ENCODE results near the gene TMEM217. TPM values are rescaled to one million over a fixed set of nuclear protein-coding genes. Genes with fewer than 3 reads are reported as not detected.

Gene TMEM217
- total and polyA plus RNA-seq, 3 donors from 2014 or later = 13.3 to 46.5 (median 16.2) TPM

- no peak for DNase-seq
- H3K4me3 ChIP-seq = no peak overlapping the region
- no peaks in the 10 kb centered on the region for H3K36me3 ChIP-seq (ENCODE audit: low read depth, missing control alignments)
- H3K4me1 ChIP-seq = peaks cover 10% of the 10 kb centered on the region
- intact Hi-C loops (cut with DNase I; ENCODE audit: low total_unique reads) = loop anchor here (5.0 to 10.0 kb wide), 2 partner anchors 122 to 149 kb away; no protein-coding TSS in a partner anchor
- 78 to 89% methylated on average over 3 of the region's 3 CpGs for WGBS, 2 donors
- H3K27me3 ChIP-seq = no peaks in the 10 kb centered on the region
- no peaks in the 10 kb centered on the region for H3K9me3 ChIP-seq
- no peak overlapping the region for H3K27ac ChIP-seq
- TF ChIP-seq CTCF (IDR thresholded peaks at IDR 0.05) (no peak), POLR2A (IDR thresholded peaks at IDR 0.05) (no peak)
Observed at GRCh38 chr6:37174196-37174514, 83.8 kb downstream of the TMEM217 start.

GRCh38 chr6:37173493-37174195 is 84.3 kb downstream of the TMEM217 start:
- no peak for DNase-seq
- Histone ChIP-seq H3K4me1 (peaks cover 14% of the 10 kb centered on the region), H3K4me3 (no peak overlapping the region), H3K27ac (no peak overlapping the region), H3K36me3 (ENCODE audit: low read depth, missing control alignments) (no peaks in the 10 kb centered on the region), H3K27me3 (no peaks in the 10 kb centered on the region), H3K9me3 (no peaks in the 10 kb centered on the region)
- no peak for TF ChIP-seq POLR2A (IDR thresholded peaks at IDR 0.05)
- WGBS, 2 donors = 58 to 67% methylated on average over 5 to 9 of the region's 9 CpGs
- intact Hi-C loops (cut with DNase I; ENCODE audit: low total_unique reads) = loop anchor here (5.0 to 10.0 kb wide), 2 partner anchors 121 to 149 kb away; no protein-coding TSS in a partner anchor

- Histone ChIP-seq H3K27ac (peak overlapping the region in 1 of 2 donors; percentile 52), H3K4me3 (peak overlapping the region in 1 of 2 donors; percentile 77), H3K27me3 (no peaks in the 10 kb centered on the region), H3K4me1 (peaks cover 17% of the 10 kb centered on the region), H3K9me3 (no peaks in the 10 kb centered on the region), H3K36me3 (ENCODE audit: low read depth, missing control alignments) (no peaks in the 10 kb centered on the region)
- intact Hi-C loops (cut with DNase I; ENCODE audit: low total_unique reads) = loop anchor here (5.0 to 10.0 kb wide), 2 partner anchors 121 to 148 kb away; no protein-coding TSS in a partner anchor
- no peak for DNase-seq
- 65 to 69% methylated on average over 7 of the region's 7 CpGs for WGBS, 2 donors
- TF ChIP-seq CTCF (IDR thresholded peaks at IDR 0.05) = no peak
- TF ChIP-seq POLR2A (IDR thresholded peaks at IDR 0.05) = no peak
Observed at GRCh38 chr6:37172912-37173492, 84.9 kb downstream of the TMEM217 start.

- peak; percentile 95 for DNase-seq
- intact Hi-C loops (cut with DNase I; ENCODE audit: low total_unique reads) = loop anchor here (5.0 to 10.0 kb wide), 2 partner anchors 120 to 147 kb away; no protein-coding TSS in a partner anchor
- no peaks in the 10 kb centered on the region for H3K36me3 ChIP-seq (ENCODE audit: low read depth, missing control alignments)
- peaks cover 17% of the 10 kb centered on the region for H3K4me1 ChIP-seq
- H3K4me3 ChIP-seq = peak overlapping the region; percentile 77 to 82
- H3K9me3 ChIP-seq = no peaks in the 10 kb centered on the region
- no peaks in the 10 kb centered on the region for H3K27me3 ChIP-seq
- H3K27ac ChIP-seq = peak overlapping the region; percentile 52 to 82
- TF ChIP-seq POLR2A (IDR thresholded peaks at IDR 0.05) (no peak), CTCF (IDR thresholded peaks at IDR 0.05) (peak; percentile 94 to 99 (median 99))
- WGBS, 2 donors = 7 to 9% methylated on average over 17 of the region's 17 CpGs
Observed at GRCh38 chr6:37171970-37172812, 85.8 kb downstream of the TMEM217 start.

Data from testis (tissue), 3 donors.